Right ventricle myocardium inferior (tissue), 1 donor: ENCODE results near the gene CLDN9. TPM values are rescaled to one million over a fixed set of nuclear protein-coding genes. Genes with fewer than 3 reads are reported as not detected.

Source experiments
- ATAC-seq: fragments of 200-7000 bp; cut with Tn5 transposase; one replicate; pipeline ENCODE4 v1.9.1; 2020; ENCODE audit warnings: mild to moderate bottlenecking, moderate library complexity
- DNase-seq: peaks from one replicate; pipeline ENCODE4 v3.0.0; 2021; ENCODE audit errors: missing footprints
- intact Hi-C: fragments of 100-400 bp; cut with DNase I; formaldehyde crosslinking; loops from one replicate; pipeline ENCODE4 v1.11.0; 2022
- total RNA-seq: library from RNA; stranded (reverse); fragmentation: NEBNext Ultra II Directional; extraction: Animal tissue kit (Norgen Biotek cat#: 25700); gene quantifications from one replicate; pipeline ENCODE4 v1.2.1, GENCODE V29; 2021
- donor health status: DM: no; HTN: yes; CAD: no; lungs with severe emphysema.

Gene CLDN9
- total RNA-seq, 1 donor from 2014 or later: 0.32 TPM

DNA sequence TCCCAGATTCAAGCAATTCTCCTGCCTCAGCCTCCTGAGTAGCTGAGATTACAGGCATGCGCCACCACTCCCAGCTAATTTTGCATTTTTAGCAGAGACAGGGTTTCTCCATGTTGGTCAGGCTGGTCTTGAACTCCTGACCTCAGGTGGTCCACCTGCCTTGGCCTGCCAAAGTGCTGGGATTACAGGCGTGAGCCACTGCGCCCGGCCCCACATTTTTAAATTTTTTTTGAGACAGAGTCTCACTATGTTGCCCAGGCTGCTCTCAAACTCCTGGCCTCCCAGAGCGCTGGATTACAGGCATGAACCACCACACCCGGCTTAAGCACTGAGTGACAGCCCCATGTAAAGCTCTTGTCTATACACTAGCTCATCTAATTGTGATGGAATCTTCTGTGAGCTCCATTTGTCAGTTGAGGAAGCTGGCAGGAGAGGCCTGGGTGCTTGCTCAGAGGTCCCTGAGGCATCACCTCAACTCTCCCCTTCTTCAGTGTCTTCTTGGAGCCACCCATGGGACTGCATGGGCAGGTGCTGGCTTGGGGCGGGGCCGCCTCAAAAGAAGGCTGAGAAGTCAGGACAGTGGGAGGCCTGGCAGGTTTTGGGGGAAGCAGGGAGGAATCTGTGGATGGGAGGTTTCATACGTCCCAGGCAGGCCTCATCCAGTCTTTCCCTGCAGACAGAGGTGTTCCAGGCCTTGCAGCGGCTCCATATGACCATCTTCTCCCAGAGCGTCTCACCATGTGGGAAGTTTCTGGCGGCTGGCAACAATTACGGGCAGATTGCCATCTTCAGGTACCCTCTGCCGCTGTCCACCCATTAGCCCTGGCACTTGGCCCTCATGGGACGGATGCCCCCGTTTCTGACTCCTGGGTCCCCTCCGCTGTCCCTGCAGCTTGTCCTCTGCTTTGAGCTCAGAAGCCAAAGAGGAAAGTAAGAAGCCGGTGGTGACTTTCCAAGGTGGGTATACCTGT is 12.6 kb downstream of the CLDN9 start:
- DNase-seq: no peak
- intact Hi-C loops: no loop called here
- ATAC-seq: no peak

DNA sequence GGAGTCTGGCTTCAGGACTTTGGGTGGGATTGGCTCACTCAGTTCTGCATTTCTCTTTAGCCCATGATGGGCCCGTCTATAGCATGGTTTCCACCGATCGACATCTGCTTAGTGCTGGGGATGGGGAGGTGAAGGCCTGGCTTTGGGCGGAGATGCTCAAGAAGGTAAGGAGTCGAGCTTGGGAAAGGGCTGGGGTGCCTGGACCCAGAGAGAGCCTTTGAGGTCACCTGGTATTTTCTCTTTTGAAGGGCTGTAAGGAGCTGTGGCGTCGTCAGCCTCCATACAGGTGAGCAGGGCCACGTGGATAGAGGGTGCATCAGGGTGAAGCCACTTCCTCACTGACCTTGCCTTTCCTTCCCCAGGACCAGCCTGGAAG is 13.3 kb downstream of the CLDN9 start:
- intact Hi-C loops: no loop called here
- DNase-seq (no peak), ATAC-seq (no peak)

DNA sequence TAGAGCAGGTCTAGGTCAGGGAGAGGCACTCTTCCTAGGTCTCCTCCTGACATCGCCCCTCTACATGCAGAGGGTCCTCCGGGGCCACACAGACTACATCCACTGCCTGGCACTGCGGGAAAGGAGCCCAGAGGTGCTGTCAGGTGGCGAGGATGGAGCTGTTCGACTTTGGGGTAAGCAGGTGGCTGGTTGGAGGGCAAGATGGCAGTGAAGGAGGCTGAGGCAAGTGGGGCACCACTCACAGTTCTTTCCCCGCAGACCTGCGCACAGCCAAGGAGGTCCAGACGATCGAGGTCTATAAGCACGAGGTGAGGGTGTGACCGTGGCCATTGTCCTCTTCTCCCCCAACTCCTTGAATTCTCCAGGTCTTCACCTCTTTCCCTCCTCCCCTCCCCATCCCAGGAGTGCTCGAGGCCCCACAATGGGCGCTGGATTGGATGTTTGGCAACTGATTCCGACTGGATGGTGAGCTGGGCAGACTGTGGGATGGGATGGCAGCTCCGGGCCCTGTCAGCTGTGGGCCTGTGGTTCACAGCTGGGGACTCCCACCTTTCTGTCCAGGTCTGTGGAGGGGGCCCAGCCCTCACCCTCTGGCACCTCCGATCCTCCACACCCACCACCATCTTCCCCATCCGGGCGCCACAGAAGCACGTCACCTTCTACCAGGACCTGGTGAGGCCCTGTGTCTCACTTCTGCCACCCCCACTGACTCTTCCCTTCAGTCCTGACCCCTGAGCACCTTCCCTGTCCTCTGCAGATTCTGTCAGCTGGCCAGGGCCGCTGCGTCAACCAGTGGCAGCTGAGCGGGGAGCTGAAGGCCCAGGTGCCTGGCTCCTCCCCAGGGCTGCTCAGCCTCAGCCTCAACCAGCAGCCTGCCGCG is 14.1 kb downstream of the CLDN9 start:
- intact Hi-C loops: no loop called here
- DNase-seq: no peak

DNA sequence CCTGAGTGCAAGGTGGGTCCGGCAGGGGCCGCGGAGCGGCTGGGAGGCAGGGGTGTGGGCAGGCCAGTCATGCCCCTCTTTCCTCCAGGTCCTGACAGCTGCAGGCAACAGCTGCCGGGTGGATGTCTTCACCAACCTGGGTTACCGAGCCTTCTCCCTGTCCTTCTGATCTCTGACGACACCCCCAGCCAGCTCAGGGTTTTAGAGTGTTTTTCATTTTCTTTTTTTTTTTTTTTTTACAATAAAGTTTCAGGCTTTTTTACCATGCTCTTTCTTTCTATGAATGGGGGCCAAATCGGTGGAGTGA is 14.7 kb downstream of the CLDN9 start:
- intact Hi-C loops: no loop called here
- DNase-seq (no peak), ATAC-seq (no peak)

More for the DNA sequence above, 14.1 kb downstream of the CLDN9 start:
- ATAC-seq: no peak

DNA sequence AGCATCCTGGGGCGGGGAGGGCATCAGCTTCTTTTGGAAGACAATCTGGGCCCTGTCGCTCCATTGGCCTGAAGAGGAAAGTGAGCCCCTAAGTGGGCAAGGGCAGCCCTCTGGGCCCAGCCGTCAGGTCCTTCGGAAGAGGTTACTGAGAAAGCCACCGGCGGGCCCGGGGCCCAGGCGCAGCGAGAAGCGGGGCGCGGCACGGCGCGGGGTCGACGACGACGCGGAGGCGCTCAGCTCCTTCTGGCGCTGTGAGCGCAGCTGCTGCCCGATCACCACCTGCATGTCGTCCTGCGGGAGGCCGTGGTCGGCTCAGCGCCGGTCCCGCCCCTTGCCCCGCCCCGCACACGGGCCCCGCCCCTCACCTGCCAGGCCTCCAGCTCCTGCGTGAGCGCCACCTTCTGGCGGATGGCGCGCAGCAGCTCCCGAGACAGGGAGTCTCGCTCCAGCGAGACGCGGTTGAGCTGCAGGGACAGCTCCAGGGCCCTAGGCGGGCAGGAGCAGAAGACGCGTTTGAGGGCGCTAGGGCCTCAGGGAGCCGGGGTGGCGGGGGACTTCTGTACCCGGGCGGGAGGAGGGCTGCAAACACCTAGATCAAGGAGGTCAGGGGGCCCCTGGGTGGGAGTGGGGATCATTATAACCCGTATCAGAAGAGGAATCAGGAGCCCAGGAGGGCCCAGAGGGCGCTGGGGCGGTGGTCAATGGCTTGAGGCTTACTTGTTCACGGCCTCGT is 15.4 kb downstream of the CLDN9 start:
- intact Hi-C loops: no loop called here
- DNase-seq (peak; percentile 93), ATAC-seq (peak; percentile 36)

DNA sequence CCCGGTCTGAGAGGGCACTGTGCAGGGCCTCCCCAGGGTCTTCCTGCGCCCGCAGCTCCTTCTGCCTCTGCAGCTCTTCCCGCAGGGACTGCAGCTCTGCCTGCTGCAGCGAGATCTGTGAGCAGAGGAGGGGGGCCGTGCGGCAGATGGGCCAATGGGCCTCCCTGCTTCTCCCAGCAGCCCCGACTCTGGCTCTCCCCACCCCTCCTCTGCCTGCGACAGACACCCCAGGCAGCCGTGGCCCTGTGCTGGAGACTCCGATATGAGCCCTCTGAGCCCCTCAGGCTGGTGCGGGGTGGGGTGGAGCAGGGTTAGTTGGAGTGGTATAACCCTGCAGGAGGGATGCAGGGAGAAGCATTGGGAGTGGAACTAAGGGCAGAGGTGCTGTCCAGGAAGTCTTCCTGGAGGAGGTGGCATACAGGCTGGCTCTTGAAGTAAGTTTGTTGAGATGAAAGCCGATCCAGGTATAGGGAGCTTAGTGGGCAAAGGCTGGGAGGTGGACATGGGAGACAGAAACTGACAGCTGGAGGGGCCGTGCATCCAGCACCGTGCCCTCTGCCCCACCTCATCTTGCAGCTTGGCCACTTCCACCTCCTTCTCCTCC is 16.1 kb downstream of the CLDN9 start:
- intact Hi-C loops: no loop called here
- DNase-seq: no peak
- ATAC-seq: no peak

DNA sequence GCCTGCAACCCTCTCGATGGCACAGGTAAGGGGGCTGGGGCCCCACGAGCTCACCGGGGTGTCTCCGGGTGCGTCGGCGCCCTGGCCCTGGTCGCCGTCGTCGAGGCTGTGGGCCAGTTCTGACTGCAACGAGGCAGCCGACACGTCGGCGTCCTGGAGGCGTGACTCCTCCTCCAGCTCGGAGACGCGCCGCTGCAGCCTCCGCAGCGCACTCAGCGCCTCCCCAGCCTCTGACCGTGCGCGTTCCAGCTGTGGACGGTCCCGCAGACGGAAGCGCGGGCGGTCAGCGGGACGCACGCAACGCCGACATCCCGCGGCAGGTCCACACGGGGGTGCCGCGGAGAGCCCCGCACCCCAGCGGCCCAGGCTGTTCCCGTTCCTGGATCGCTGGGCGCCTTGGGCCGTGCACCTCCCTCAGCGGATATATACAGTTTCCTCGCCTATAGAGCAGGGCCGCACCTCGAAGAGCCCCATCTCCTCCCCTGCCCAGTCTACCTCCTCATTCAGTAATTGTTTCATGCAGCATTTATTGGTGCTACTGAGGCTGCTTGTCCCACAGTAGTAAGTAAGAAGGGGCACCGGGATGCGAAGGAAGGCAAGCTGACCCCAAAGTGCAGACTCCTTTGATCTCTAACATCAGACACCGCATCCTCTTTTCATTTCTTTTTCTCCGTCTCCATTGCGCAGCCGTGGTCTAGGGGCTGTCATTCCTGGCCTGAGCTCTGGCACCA is 16.9 kb downstream of the CLDN9 start:
- DNase-seq (no peak), ATAC-seq (no peak)
- intact Hi-C loops: no loop called here

DNA sequence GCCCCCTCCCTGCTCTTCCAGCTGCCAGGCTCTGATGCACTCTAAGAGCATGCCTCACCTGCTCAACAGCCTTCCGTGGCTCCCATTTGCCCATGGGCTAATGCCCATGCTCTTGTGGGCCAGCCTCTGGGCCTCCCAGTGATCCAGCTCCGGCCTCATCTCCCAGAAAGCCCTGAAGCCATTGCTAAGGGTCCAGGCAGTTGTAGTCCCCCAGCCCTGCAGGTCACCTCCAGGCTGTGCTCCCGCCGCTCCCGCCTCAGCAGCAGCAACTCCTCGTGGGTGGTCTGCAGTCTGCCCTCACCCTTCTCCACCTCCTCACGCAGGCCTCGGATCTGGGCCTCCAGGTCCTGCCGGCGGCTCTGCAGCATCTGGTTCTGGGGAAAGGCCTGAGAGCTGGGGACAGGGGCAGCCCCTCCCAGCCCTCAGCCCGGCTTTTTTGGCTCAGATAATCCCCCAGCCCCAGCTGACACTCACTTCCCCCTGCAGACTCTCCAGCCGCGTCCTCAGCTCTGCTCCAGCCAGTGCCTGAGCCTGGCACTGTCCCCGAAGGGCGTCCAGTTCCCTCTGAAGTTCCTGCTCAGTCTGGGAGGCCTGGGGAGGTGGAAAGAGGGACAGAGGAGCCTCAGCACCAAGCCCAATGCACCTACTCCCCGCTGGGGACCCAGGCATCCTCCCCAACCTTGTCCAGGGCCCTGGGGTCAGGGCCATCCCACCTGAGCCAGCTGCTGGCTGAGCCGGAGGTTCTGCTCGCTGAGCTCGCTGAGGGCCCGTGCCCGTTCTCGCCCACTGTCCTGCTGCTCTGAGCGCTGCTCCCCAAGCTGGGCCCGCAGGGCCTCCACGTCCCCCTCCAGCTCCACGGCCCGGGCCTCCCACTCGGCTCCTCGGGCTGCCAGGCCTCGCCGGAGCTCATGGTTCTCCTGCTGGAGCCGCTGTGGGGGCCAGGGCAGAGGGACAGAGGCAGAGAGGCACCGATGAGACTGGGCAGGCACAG is 17.8 kb downstream of the CLDN9 start:
- intact Hi-C loops: no loop called here
- DNase-seq: no peak
- ATAC-seq: no peak

DNA sequence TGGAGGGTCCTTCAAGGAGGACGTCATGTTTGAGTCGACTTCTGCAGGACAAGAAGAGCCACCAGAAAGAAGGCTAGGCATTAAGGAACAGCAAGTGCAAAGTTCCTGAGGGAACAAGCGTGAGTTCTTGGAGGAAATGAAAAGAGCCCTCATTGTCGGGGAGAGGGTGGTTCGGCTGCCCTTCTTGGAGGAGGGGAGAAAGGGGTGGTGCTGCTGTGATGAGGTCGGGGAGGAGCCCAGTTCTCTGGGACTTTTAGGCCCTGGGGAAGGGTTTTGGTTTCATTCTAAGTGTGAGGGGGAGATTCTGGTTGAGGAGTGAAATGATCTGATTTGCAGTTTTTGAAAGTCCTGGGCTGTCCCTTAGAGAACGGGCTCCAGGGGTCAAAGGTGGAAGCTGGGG is 19.9 kb downstream of the CLDN9 start:
- intact Hi-C loops: no loop called here
- DNase-seq: no peak
- no peak for ATAC-seq

DNA sequence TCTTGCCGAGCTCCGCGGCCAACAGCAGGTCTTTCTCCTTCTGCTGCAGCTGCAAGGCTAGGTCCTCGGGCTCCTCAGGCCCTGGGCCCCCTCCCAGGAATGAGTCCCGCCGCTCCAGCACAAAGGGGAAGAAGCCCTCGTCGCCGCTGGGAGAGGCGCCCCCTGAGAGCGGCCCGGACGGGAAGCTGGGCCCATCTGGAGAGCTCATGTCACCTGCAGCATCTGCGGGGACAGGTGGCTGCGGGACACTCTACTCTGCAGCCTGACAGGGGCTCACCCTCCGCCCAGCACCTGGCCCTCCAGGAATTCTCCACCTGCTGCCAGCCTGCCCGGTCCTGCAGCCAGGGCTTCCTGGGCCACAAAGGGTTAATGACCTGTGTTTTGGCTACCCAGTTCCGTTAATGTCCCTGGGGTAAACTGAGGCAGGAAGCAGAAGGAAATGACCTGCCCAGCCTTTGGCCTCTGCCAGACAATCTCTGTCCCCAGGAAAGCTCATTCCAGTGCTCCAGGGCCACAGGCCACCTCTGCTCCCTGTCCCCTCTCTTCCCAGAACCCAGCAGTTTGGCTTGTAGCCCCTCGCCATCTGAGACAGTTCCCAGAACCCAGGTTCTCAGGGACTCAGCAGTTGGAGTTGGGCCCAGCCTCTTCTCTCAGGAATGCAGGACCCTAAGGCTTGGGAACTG is 22.7 kb downstream of the CLDN9 start:
- ATAC-seq: no peak
- DNase-seq: no peak
- intact Hi-C loops: no loop called here

DNA sequence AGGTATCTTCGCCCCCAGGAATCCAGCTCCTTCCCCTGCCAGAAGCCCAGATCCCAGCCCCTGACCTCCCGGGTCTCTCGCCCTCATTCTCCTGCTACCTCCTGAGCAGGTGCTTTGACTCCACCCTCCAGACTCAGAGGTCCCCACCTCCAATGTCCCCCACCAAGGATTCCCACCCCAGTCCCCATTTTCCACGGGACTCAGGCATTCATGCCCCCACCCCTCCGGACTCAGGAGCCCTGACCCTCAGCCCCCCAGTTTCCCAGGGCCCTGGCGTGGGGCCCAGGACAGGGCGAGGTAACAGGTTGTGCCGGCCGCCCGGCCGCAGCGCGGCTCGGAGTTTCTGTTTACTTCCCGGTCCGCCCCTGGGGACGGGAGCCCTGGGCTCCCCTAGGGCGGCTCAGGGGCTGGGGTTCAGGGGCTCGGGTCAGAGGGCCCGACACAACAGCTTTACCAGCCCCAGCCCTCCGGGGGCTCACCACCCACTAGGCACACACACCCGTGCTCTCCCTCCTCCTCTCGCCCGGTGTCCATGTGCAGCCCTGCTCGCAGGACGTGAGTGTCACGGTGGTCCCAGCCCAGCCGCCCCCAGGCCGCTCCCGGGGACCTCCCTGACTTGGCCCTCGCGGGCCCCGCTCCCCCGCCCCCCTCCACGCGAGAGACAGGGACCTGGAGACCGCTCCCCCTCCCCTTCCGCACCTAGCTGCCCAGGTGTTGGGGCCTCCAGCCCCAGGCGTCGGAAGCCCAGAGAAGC is 23.4 kb downstream of the CLDN9 start:
- DNase-seq (peak; percentile 11), ATAC-seq (no peak)
- intact Hi-C loops: no loop called here

DNA sequence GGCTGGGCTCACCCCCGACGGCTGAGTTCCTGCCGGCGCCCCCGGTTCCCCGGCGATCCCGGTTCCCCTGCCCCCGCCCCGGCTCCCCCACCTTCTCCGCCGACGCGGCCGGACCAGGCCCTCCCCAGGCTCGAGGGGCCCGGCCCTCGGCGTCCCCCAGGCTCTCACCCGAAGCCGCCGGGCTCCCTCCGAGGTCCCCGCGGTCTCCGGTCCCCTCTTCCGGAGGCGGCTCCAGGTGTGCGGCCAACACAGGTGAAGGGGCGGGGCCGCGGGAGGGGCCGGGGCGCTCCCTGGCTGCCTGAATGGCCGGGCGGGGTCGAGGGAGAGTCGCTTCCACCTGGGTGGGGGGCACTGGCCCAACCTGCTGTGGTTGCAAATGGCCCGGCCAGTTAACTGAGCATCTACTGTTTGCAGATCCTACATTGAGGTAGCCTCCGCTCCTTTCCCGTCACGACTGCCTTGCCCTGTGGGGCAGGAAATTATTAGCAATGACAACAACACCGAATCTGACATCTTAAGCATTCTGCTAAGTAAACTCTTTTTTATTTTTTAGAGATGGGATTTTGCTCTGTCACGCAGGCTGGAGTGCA is 24.1 kb downstream of the CLDN9 start, which contains the start of gene BICDL2:
BICDL2 (minus strand) TSS at position 219 of the 590 bp plus-strand sequence. CDS start 1,448 bp downstream, outside the sequence.
- intact Hi-C loops: no loop called here
- peak; percentile 37 for DNase-seq
- no peak for ATAC-seq

DNA sequence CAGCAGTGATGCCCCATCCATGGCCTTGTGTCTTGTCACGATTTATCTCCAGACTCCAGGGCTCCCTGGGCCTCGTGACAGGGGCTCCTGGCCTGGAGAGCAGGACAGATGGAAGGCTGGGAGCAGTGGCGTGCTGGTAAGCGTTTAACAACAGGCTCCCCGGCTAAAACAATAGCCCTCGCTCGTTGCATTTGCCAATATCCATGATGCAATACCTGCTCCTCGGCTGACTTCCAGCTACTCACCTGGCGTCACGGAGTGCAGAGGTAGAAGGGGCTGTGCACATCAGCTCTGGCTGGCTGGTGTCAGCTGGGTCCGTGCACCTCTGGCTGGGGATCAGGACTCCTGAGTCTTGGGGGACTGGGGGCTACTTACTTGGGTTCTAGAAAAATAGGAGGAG is 25.5 kb downstream of the CLDN9 start:
- ATAC-seq (no peak), DNase-seq (peak; percentile 60)
- intact Hi-C loops: no loop called here

DNA sequence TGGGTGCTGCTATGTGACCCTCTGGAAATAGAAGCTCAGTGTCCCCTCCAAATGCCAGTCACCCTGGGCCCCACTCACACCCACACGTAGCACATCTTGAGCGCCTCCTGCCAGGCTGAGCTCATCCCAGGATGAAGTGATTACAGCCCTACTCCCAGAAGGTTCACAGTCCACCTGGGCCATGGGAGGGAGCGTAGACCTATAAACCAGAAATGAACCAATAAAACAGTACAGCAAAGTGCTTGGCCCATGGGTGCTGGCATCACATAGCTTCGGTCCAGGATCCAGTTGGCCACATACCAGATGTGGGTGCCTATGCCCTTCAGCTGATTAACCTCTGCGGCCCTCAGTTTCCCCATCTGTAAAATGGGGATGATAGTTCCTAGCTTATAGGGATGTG is 26.2 kb downstream of the CLDN9 start:
- ATAC-seq: no peak
- intact Hi-C loops: no loop called here
- DNase-seq: no peak

DNA sequence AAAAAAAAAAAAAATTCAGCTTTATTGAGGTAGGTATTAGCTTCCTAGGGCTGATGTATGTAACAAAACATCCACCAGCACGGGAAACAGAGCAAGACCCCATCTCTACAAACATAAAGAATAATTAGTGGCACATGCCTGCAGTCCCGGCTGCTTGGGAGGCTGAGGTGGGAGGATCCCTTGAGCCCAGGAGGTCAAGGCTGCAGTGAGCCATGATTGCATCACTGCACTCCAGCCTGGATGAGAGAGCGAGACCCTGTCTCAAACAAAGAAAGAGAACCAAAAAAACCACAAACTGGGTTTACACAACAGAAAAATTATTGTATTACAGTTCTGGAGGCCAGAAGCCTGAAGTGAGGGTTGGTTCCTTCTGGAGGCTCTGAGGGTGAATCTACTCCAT is 29.7 kb downstream of the CLDN9 start:
- ATAC-seq (no peak), DNase-seq (no peak)
- intact Hi-C loops: no loop called here
